NCI-H82 treated with DMSO at 0.1 percent for 48 hours (cell line): ENCODE measurements around the gene TSPAN6.

Source experiments
- DNase-seq: peaks from one replicate; lab custom pipeline; 2025; ENCODE audit not compliant: unreplicated experiment; lab: John Stamatoyannopoulos, UW

The TSPAN6 gene

GRCh38 chrX:100636321-100636991 lies at the start of gene TSPAN6:
TSPAN6 (minus strand) TSS chrX:100636806; CDS start chrX:100636694, 112 bp downstream.
- peak; percentile 83 for DNase-seq

- no peak for DNase-seq
Measured at GRCh38 chrX:100685997-100686305, 49.3 kb upstream of the TSPAN6 start.

GRCh38 chrX:100685284-100685996 lies 48.8 kb upstream of the TSPAN6 start:
- DNase-seq, result peak; percentile 83

- DNase-seq, result no peak
Measured at GRCh38 chrX:100682939-100683338, 46.3 kb upstream of the TSPAN6 start.

DNA sequence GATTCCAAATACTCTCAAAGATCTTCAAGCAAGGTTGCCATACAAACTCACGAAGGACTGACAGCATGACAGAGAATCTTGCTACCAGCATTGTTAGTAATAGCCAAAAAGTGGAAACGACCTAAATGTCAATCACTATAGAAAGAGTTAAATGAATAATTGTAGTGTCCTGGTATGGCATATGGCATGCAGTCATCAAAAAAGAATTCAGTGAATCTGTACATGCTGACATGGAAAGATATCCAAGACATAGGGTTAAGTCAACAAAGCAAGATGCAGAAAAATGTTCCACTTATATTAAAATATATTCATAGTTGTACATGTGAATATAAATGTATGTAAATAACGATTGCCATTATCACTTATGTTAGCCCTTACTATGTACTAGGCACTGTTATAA lies 45.0 kb upstream of the TSPAN6 start:
- no peak for DNase-seq

- no peak for DNase-seq
Measured at GRCh38 chrX:100680756-100681155, 44.1 kb upstream of the TSPAN6 start.

- DNase-seq, result no peak
Measured at GRCh38 chrX:100677611-100678181, 41.1 kb upstream of the TSPAN6 start.

DNA sequence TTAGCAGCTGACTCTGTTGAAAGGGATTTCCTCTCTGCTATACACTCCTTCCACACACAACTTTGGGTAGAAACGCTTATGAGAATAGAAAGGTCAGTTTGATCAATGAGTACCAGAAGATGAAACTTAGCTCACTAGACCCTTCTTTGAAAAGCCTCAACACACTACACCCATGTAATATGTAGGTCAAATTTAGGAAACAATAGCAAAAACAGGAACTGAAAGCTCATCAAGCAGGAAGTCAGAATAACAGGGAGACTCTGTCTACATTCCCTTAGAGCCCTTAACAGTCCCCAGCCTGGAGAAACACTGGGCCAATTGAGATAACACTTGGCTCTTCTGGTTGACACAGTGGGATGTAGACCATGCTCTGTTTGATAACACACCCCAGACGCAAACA lies 38.1 kb upstream of the TSPAN6 start:
- DNase-seq, result no peak

- DNase-seq, result no peak
Measured at GRCh38 chrX:100673397-100673953, 36.9 kb upstream of the TSPAN6 start.

DNA sequence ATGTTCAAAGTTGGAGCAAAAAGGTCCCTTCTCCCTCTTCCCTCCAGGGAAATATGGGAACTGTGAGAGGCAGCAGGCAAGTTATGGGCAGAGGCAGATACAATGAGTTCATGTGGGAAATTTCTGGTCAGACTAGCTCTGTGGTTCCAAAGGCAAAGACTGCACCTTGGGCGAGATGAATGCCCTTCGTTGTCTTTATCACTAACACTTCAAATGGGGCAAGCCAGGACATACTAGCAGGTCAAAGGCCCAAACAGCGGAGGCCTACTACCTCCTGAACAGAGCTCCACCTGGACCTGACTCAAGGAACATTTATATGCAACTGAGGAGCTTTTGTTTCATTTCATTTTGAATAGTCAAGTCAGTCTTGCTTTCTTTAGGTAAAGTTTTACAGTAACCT lies 36.4 kb upstream of the TSPAN6 start:
- DNase-seq, result no peak

DNA sequence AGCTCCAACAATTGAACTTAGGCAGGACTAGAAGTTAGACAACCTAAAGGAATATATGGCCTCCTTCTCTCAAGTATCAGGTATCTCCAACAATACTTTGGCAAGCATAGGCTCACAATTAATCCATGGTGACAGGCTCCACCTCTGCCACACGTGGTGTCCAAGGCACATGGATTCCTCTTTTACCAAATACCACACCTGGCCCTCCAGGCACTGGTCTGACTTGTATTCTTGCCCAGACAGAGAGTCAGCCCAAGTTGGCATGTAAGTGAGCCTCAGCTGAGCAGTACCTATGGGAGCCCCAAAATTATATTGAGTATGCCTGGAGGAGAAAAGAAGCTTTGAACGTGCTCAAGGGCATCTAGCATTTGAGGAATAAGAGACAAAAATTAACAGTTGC lies 27.0 kb upstream of the TSPAN6 start:
- DNase-seq, result no peak

DNA sequence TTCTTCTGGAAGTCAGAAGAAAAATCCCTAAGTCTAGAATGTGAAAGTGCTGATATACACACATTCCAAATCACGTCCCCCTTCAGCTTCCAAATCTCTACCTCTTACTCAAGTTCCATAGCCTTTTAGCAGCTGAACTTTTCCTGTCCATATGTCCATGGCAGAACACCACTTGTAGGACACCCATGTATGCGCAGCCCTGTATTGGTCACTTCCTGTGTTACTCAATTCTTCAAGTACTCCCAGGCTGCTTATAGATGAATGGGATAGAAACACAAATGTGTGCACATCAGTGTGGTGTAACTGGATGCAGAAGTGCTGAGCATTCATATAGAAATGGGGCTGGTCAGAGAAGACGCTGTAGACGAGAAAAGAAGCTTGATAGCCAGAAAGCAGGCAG lies 26.2 kb upstream of the TSPAN6 start:
- no peak for DNase-seq

- no peak for DNase-seq
Measured at GRCh38 chrX:100662170-100662569, 25.6 kb upstream of the TSPAN6 start.

DNA sequence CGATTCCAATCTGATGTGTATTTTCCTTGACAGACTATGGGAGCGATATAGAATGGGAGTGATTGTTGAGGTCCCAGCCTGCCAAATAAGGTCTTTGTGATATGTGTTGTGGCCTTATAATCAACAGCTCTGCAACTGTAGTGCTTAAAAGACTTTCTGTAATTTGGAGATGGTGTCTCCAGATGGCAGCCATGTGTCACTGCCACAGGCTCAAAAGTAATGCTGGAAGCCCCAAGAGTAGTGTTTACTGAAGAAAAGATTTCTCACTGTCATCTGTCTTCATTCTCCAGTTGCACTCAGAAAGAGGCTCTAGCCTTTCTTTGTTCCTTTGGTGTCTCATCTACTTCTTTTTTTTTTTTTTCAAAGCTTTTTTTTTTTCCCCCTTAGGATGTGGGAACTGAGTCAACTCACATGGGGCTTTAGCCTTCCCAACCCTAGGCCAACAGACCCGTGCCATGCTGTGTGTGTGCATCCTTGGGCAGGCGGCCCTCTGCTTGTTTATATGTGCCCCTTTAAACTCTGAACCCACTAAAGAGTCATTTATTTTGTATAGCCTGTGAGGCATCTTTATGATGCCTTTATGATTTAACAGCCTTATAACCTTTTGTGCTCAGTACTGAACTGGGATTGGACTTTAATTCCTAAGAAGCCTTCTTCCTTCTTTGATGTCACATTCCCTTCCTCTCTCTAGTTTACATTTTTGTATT lies 23.0 kb upstream of the TSPAN6 start:
- DNase-seq, result no peak

DNA sequence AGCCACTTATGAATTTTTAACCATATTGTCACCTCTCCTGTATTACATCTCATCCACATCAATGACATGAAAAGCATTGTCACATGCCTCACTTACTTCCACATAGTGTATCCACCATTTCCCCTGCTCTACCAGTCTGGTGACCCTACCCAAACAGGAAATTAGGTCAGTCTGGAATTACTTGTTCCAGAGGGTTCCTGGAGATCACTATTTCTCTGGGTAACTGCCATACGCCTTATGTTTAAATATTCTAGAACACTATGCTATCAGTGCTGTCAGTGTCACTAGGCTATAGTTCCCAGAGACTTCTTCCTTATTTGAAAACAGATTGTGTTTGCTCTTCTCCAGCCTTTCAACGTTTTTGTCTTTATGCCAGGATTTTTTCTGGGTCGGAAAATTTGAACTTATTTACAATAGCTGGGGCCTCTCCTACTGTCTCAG lies 22.4 kb upstream of the TSPAN6 start:
- no peak for DNase-seq

GRCh38 chrX:100654261-100654660 lies 17.7 kb upstream of the TSPAN6 start:
- DNase-seq, result peak; percentile 49

- no peak for DNase-seq
Measured at GRCh38 chrX:100652266-100652665, 15.7 kb upstream of the TSPAN6 start.

DNA sequence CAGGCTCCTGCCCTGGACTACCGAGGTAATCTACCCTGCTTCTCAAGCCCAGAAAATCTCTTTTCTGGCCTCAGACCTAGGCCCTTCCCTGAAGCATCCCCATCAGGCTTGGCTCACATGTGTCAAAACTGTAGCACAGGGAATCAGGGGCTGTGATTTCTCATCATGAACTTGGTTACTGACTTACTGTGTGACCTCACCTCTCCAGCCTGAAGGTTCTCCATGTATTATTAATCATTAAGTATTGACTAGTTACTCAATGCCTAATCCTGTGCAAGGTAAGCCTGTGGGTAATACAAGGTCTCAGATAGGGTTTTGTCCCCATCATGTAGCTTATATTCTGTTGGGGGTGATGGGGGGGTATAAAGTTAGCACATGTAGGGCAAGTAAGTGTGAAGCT lies 14.2 kb upstream of the TSPAN6 start:
- DNase-seq, result no peak

GRCh38 chrX:100649550-100650356 lies 13.1 kb upstream of the TSPAN6 start:
- peak; percentile 34 for DNase-seq
